ENCODE data around the gene FRMD5.
"Not testable (repeated sequence)": the region's sequence is repeated elsewhere in the genome, so short reads cannot be mapped to it uniquely, and the experiment has no call there.

The FRMD5 gene

DNA sequence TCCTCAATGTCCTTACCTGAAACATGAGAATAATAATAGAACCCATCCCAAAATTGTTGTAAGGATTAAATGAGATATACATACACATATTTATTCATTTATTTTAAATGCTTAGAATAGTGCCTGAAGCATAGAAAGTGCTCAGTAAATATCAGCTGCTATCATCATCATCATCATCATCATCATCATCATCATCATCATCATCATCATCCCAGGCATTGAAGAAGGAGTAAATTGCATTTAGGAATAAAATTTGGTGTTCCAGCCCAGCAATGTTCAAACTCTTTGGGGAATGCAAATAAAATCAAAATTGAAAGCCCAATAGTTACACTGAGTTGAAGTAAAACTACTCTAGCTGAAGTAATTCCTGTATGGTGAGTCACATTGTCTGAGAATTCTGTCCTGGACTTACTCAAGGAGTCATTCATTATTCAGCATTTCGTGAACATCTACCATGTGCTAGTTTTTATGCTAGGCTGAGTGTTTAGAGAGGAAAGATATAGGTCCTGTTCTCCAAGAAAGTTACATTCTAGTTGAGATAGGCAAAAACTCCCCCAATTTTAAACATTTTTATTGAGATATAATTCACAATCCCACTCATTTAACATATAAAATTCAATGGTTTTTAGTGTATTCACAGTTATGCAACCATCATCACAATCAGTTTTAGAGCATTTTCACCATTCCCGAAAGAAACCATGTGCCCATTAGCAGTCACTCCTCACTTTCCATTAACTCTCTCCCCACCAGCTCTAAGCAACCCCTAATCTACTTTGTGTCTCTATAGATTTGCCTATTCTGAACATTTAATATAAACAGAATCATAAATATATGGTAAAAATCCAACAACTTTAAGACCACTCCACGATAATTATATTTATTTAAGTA, 107.2 kb downstream of the FRMD5 start:
- DNase-seq: no peak

DNA sequence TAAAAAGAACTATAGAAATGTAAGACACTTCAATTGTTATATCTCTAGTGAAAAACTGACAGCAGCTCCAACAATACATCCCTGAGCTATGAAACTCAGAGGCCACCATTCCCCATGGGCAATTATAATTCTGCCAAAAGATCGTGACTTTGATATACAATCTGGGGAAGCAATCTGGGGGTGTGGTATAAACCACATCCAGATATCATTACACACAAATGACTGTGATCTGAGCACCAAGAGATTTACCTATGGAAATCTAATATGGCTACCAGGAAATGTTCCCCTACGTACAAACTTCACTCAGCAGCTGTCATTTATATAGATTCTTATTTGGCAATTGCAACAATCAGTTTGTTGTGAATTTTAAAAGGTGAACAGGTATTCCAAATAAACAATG, 110.3 kb downstream of the FRMD5 start:
- no peak for DNase-seq

DNA sequence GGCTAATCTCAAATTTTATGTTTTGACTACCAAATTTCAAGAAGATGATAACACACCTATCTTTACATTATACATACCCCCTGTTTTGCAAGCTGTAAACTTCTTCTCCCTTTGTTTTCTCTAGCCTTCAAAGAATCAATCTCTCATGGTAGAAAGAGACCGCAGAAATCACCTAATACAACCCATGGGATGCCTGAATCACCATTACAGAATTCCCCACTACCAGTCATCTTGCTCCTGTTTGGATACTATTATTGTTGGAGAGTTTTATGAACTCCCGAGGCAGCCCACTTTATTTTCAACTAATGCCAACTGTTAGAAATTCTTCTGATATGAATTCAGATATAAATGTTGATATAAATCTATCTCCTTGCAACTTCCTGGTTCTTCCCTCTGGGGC, 110.9 kb downstream of the FRMD5 start:
- no peak for DNase-seq

DNA sequence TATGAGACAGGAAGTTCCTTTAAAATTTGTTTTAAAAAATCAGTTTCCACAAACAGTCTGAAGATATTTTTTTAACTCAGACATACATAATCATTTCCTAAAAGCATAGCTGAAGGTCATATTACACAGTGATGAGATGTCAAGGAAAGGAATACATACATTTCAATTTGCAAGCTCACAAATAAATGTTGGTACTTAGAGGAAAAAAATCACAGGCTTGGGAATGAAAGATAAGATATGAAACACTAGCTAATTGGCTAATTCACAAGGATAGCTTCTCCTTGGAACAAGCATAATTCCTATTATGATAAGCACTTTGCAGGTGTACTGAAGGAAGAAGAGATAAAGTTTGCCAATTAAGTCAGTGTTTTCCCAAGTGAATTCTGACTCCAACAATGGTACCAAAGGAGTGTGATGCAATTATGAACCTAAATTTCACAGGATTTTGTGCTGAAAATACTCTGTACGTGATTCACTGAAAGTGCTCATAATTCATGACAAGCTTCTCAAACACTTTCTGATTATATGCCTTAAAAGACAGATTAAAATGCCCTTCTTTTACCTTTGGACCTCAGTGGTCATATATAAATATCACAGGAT, 112.4 kb downstream of the FRMD5 start:
- DNase-seq: no peak

DNA sequence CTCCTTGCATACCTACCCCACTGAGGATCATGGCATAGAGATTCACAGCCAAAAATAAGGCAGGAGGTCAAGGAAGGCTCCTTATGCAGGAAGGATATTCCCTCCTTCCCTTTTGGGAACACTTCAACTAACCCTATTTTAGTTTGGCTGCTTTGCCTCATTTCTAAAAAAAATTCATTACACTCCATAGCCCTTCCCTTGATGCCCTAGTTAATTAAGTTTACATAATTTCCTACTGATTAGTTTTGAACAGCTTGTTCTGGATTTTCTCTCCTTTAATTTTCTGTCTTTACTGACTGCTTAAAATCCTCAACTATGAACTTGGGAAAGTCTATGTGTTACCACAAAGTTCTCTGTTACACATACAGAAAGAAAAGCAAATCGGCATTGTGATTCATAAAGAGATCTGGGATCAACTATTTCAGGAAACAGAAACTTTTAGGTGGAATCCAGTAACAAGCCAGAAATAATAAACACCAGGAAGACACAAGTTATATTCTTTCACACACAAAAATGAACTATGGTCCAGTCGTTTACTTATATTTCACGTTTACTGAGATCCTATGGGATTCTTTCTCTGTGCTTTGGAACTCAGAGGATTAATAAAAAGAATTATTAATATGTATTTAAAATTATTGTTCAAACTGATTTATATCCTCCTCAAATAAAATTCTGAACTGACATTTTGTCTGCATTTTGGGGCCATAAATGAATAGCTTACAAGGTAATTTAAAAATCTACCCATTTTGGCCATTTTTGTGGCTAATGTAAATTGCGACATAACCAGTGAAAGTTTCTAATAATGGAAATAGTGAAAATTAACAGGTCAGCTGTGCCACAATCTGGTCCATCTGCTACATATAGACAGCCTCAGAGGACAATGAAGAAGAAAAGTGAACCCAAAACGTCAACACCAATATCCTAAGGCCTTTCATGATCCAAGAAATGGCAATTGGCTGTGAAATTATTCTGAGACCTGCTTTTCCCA, 113.8 kb downstream of the FRMD5 start:
- DNase-seq: no peak

DNA sequence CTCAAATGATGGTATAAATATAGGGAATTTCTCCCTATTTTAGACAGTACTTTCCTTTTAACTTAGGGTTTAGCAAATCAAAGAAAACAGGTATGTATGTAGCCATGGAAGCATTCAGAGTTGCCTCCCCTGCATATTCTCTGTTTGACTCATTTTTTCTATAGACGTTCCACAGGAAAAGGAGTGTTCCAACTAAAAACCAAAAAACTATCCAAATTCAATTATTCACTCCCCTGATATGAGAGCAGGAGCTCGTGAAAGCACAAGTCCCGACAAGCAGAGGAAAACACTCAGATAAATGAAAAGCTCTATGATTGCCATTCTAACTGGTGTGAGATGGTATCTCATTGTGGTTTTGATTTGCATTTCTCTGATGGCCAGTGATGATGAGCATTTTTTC, 119.5 kb downstream of the FRMD5 start:
- no peak for DNase-seq

DNA sequence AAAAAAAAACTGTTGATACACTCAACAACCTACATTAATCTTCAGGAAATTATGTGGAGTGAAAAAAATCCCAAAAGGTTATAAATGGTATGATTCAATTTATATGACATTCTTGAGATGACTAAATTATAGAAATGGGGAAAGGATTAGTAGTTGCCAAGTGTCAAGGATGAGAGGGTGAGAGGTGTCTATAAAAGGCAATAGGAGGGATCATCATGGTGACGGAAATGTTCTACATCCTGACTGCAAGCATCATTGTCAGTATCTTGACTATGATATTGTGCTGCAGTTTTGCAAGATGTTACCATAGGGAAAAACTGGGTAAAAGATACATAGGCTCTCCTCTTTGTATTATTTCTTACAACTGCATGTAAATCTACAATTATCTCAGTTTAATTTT, 125.6 kb downstream of the FRMD5 start:
- DNase-seq: no peak

DNA sequence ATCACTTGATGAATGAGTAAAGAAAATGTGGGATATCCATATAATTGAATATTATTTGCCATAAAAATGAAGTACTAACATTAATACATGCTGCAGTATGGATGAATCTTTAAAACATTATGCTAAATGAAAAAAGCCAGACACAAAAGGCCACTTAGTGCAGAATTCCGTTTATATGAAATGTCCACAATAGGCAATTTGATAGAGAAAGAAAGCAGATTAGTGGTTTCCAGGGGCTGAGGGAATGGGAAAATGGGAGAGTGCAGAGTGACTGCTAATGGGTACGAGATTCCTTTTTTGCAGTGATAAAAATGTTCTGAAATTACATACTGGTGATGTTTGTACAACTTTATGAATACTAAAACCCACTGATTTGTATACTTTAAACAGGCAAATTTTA, 126.7 kb downstream of the FRMD5 start:
- no peak for DNase-seq

DNA sequence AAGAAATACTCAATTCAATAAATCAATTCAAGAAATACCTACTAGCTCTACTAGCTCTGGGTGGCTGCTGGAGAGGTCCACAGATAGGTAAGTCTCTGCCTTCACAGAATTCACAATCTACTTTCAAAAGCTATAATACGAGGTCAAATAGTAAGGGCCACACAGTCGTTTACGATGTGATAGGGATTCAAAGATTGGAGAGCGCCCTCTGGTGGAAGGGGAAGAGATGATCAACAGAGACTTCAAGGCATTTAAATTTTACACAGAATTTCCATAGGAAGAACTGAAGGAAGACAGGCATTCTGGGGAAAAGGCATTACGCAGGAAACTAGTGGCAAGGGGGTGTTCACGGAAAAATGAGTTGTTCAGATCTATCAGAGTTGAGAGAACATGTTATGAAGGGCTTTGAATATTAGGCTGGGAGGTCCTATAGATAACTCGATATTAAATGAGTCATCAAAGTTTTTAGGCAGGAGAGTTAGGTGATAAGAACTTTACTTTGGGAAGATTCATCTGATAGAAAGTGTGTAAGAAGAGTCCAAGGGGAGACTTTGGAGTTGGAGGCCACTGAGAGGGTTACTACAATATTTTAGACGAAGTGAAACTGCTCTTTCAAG, 128.8 kb downstream of the FRMD5 start:
- DNase-seq: peak; percentile 19

DNA sequence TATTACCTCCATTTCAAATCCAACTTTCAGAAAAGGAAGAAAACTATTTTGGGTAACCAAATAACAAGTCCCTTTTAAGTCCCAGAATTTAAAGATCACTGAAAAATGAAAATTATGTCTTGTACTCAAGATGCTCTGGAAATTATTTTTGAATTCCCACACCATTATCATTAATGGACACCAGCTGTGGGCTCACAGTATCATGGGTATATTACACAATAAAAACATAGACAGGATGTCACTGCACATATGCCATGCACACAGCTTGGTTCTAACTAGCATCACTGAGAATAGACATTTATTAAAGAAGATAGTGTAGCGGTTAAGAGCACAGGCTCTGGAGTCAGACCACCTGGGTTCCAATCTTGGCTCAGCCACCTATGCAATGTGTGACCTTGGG, 130.4 kb downstream of the FRMD5 start:
- no peak for DNase-seq

DNA sequence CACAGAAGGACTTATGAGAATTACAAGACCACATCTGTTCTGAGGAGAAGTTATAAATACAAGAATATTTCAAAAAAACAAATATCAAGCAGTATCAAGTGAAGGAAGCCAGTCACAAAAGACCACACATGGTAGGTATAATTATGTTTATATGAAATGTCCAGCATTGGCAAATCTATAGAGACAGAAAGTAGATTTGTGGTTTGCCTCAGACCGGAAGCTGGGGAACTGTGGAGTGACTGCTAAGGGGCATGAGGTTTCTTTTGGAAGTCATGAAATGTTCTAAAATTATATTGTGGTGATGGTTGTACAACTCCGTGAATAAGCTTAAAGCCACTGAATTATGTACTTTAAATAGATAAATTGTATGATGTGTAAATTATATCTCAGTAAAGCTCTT, 136.9 kb downstream of the FRMD5 start:
- DNase-seq: no peak

DNA sequence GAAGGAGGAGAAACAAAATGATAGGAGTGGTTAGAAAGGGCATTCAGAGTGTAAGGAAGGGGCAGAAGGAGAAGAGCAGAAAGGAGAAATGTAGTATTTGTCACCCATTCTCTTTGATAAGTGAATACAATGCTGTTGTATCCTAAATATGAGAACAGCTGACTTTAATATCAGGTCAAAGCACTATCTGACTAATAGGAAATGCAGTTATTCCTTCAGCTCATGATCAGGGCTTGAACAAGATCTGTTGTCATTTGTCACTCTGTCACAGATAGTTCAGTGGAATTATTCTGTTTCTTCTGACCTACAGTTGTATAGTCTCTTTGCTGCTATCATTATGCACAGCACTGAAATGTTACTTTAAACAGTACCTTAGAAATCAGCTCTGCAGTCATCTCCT, 149.4 kb downstream of the FRMD5 start:
- DNase-seq: no peak

DNA sequence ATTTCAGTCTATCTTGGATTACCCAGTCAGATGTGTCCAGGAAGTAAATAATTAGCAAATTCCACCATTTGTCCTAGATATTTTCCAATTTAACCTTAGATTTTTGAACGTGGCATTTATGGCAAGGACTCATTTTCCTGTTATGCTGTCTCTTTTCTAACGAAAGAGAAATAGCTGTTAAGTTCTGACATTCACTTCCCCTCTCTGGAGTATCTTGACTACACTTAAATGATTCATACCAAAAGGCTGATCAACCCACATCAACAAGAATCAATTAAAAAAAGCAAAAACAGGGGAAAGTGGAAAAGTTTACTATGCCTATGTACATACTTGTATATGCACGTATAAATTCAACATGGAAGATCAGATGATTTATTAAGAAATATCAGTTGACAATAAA, 149.9 kb downstream of the FRMD5 start:
- no peak for DNase-seq

DNA sequence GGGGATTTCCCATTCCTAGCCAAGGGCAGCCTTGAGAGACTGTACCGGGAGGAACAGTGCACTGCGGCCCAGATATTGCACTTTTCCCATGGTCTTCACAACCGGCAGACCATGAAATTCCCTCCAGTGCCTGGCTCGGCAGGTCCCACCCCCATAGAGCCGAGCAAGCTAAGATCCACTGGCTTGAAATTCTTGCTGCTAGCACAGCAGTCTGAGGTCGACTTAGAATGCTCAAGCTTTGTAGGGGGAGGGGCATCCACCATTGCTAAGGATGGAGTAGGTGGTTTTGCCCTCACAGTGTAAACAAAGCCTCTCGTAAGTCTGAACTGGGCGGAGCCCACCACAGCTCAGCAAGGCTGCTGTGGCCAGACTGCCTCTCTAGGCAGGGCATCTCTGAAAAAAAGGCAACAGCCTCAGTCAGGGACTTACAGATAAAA, 156.3 kb downstream of the FRMD5 start:
- no peak for DNase-seq

DNA sequence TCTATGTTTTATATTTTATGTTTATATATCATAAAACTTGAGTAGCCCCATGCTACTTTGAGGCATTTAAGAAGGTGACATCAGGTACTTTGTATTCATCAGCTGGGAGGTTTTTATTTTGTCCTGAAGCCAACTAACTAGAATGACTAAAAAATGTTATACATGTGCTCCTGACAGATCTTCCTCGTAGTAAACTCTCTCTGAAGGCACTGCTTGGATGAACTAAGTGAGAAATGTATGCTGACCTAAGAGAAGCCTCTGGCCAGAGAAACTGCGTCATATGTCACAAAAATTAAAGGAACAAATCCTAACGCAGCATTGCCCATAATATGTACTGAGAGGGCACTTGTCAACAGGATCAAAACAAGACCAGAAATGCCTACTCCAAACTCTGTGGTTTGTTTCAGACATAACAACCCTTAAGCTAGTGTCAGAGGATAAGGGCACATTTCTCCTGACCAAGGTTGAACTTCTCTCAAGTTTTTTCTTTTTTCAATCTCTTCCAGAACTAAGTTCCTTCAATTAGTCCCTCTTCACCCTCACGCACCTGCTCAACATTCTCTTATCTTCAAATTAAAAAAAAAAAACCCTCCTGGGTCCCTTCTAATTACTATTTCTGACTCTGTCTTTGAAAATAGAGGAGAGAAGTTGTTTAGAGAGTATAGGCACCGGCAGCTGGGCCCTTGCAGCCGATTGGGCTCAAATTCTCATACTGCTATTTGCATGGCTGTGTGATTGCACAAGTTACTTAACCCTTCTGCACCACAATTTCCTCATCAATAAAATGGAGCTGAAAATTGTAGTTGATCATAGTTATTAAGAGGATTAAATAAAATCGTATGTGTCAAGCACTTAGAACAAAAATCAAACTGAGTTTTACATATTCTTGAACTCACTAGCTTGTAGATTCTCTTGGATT, 159.0 kb downstream of the FRMD5 start:
- DNase-seq: no peak

DNA sequence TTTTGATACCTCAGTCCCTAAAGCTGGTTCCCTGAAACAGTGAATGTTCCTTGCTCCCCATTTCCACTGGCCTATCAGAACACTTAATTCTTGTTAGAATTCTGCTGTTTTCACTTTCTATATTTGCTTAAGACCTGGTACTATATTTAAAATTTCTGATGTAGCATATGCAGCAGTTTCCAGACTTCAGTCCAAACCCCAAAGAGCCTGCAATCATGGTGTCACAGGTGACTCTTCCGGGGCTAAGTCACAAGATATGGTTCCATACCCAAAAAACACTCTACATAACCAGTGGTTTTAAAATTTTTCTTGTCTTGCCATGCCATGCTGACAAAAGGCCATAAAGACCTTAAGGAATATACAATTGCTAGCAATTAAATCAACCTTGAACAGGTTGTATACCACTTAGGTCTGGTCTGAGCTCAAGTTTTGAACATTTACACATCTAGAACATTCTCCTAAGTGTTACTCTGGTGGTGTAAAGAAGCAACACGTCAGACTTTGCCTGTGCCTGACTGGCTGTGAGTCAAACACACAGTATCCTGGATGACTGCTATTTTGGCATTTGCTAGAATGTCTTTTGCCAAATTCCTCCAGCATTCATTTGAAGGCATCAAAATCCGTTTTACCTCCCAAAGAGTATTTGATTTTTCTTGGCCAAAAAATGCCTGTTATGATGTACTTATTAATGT, 160.0 kb downstream of the FRMD5 start:
- no peak for DNase-seq

DNA sequence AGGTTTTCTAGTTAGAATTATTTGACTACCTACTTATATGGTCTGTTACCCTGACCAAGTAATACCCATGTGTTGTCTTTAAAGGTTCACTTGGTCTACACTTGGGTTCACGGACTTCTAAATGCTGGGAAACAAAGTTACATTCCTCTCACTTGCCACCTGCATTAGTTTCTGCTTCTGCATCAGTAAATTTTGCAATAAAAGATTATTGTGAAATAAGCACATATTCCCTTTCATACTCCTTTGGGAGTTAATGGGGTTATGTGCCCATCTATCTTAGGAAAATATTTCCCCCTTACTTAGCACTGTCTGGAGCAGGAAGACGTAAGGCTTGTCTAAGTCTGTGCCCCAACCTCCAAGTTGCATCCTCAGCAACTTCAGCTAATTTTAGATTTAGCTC, 160.7 kb downstream of the FRMD5 start:
- DNase-seq: no peak

DNA sequence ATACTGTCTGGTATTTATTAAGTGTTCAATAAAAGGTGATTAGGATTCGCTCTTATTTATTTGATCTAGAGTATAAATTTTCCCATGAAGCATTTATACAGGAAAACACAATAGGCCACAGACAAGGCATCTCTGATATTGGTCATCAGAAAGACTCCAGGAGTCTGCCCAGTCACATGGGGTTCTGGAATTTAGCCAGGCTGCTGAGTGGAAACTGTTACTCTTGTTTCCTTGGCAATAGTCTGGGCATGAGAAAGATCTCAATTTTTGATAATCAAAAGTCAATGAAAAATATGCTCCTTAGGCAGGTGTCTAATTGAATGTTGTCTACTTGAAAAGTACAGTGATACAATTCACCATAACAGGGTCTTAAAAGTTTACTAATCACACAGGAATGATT, 161.2 kb downstream of the FRMD5 start:
- DNase-seq: no peak

DNA sequence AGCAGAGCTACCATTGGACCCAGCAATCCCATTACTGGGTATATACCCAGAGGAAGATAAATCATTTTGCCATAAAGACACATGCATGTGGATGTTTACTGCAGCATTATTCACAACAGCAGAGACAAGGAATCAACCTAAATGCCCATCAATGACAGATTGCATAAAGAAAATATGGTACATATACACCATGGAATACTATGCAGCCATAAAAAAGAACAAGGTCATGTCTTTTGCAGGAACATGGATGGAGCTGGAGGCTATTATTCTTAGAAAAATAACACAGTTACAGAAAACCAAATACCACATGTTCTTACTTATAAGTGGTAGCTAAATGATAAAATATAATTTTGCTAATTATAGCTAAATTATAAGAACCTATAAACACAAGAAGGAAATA, 162.3 kb downstream of the FRMD5 start:
- not testable (repeated sequence) for DNase-seq

DNA sequence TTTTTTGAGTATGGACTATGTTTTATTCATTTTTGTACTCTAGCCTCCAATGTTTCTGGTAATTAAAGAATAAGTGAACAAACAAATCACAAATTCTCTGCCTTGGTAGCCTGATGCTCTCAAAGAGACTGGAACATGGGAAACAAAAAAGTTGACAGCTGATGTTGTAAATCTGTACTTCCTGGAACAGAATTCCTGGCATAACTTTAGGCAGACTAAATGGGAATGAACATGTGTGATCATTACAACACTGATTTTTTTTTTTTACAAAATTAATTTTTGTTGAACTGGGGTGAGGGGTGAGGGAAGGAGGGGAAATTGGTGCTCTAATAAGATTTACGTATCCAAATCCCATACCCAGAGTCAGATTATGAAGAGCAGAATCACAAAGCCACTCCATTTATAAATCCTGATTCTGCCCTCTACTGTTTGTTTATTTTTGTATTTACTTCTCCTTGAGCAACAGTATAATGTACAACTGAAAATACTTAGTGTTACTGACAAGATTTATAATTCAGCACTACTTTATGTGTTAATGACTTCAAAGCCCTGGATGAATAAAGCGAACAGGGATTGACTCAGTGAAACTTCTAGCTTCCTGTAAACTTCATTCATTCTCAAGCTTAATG, 165.0 kb downstream of the FRMD5 start:
- no peak for DNase-seq

DNA sequence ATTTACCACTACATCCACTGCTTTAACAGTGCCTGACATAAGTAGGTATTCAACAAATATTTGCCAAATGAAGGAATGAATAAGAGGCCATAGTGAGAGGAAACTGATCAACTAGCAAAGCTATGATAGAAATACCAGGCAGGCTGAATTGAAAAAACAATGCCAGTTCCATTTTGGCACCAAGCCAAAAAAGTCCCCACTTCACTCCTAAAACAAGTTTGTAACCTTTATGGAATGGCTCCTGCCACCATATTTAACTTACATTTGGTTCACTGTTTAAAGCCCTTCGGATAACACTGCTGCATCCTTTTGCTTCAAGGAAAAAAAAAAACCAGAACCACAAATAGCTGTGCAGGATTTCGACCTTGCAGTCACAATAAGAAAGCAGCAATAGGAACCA, 166.1 kb downstream of the FRMD5 start:
- DNase-seq: no peak
